GM18499 (cell line): ENCODE results near the gene RNGTT.

Experiments
- ATAC-seq: cut with Tn5 transposase; IDR thresholded peaks from one replicate; pipeline ENCODE4 v1.9.1; 2021; ENCODE audit warnings: moderate number of reproducible peaks; ENCODE audit not compliant: insufficient read depth, unreplicated experiment

RNGTT gene

DNA sequence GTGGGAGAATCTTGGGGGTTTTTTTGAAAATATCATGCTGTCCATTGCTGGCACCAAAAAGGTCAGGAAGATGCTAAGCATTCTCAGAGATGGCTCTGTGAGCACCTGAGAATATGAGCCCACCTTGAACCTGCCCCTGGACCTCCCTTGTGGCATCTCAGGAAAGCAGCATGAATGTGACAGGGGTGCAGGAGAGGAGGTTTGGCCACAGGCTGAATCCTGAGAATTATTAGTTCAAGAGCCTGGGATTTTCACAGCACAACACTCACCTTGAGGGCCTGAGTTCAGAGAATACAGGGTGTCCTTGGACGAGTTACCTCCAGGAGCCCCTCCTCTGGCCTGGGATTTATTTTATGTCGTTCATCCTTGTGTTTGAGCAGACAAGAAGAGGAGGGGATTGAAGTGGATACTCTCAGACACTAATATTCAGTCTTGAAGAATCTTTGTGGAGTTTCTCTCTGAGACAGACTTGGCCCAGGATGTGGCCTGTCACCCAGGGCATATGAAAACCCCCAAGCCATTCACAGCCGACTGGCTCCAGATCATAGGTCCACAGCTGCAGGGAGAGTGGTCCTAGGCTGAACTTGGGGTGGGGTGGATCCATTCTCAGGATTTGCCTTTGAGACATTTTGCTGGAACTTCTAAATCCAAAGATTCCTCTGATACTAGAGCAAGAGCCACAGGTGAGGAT is 390.8 kb downstream of the RNGTT start:
- ATAC-seq: no peak

DNA sequence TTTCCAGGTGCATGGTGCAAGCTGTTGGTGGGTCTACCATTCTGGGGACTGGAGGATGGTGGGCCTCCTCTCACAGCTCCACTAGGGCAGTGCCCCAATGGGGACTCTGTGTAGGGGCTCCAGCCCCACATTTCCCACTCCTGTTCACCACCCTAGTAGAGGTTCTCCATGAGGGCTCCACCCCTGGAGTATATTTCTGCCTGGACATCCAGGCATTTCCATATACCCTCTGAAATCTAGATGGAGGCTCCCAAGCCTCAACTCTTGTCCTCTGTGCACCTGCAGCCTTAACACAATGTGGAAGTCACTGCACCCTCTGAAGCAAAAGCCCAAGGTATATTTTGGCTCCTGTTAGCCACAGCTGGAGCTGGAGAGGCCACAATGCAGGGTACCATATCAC is 393.5 kb downstream of the RNGTT start:
- no peak for ATAC-seq

DNA sequence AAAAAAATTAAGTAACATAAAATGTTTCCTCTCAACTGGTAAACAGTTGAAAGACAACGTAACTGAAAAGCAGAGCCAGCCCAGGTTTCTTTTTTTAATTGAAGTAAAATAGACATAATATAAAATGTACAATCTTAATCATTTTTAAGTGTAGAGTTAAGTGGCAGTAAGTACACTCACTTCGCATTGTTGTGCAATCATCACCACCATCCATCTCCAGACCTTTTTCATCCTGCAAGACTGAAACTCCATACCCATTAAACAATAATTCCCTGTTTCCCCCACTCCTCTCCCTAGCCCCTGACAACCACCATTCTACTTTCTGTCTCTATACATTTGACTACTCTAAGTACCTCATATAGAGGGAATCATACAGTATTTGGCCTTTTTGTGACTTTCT is 395.7 kb downstream of the RNGTT start:
- no peak for ATAC-seq

DNA sequence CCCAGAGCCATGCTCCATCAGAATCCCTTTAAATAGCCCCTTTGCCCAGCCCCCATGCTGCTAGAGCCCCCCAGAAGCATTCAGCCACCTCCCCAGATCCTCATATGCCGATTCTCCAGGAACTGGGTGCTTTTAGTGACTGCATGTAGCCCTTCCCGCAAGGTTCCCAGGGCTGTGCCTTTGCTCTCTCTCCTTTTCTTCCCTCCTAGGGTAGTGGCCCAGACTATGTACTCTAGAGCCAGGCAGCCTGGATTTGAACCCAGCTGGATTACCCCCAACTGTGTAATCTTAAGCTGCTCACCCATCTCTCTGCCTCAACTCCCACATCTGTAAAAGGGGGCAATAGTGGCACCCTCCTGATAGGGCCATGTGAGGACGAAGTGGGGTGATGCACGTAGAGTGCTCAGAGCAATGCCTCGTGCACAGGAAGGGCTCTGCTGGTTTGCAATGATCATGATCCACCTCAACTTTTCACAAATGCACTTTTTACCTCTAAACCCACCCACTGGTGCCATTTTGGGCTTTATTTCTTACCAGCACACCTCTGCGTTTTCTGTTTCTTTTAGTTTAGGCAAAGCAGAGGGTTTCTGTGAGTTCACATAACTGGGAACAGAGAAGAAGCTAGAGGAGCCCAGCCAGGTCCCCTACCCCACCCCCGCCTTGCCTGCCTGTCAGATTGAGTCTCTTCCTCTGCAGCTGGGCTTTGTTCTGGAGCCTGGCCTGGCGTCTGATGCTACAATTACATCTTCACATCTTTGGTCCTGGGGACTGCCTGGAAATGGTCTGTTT is 396.5 kb downstream of the RNGTT start:
- ATAC-seq: no peak

DNA sequence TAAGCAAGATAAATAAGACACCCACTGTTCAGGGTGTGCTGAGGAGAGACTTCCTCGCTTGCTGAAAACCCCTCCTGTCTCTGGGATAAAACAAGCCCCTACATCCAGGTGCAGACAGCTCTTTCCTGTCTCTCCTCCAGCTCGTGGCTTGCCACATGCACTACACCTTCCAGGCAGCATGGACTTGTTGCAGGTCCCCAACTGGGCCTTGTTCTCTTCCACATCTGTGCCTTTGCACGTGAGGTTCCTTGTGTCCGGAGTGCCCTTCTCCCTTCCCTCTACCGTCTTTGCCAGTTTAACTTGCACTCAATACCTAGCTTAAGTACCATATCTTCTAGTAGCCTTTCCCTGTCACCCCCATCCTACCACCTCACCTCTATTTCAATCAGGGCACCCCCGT is 397.6 kb downstream of the RNGTT start:
- no peak for ATAC-seq

DNA sequence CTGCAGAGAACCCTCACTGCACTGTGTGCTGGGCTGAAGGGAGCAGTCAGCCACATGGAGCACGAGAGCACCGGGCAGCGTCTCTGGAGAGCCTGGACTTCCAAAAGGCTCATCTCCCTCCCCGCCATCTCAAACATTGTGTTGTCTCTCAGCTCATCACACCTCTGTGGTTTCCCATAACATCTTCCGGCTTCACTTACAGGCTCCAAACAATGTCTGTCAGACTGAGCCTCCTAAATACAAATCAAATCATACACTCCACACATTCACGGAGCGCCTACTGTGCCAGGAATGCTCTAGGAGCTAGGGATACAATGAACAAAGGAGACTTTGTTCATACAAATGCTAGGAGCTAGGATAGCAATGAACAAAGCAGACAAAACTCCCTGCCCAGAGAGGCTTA is 398.0 kb downstream of the RNGTT start:
- ATAC-seq: no peak

DNA sequence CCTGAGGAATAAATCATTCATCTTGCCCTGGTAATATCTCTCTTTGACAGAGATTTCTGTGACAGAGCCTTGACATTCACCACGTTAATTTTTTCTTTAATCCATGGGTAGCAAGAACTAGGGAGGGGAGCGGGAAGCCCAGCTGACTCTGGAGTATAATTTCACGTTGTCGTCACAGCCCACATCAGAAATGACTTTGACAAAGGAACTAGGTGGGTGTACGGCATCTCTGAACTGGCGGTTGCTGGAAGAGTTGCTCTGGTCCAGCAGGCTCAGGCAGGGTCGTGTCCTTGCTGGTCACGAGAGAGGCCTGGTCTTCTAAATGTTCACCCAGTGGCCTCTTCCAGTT is 400.2 kb downstream of the RNGTT start:
- no peak for ATAC-seq

DNA sequence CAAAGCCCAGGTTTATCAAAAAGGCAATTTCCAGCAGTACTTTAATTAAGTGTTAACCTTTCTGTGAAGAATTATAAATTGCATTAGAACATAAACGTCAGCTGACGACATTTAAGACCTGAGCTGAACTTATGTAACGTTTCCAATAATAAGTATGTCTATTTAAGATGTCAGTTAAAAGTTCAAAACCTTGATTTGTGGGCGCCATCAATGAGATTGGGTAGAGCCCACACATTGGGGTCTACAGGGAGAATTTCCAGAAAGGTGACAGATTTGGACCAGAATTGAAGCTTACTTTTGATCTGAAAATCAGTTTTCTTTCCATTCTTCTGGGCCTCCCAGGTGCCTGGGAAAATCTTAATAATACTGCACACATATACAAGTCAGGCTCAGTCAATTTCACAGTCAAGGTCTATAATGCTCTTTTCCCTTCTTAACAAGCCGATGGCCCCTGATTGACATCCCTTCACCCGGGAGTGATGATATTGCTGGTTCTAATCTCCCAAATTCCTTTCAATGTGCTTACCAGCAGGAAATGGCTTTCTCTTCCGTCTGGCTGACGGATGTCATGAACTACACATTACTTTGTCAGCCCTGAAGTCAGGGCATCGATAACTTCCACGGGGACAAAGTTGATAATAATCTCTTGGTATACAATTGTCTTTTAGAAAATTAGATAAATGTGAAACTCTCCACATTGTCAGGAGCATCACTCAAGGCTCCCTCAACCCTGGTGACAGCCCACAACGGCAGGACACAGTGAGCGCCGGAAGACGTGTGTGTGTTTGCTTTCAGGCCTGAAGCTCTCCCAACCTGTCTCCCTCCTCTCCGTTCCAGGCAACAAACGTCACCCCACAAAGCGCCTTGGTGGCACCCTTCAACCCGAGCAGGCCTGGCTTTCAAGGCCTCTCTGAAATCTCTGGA is 400.8 kb downstream of the RNGTT start:
- no peak for ATAC-seq

DNA sequence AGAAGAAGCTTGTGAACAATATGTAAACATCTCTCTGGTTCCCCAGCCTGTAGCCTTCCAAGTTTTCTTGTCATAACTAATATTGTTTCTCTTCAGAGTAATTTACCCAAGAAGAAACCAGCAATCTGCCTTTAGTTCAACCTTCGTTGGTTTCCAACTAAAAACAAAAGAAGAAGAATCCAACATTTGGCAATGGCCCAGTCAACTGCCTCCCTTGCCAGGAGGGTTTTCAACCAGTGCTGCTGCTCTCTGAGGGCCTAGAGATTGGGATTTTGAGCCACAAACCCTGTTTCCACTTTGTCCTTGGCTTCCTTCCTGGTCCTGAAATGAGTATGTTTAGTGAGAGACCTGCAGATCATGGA is 401.5 kb downstream of the RNGTT start:
- ATAC-seq: no peak

DNA sequence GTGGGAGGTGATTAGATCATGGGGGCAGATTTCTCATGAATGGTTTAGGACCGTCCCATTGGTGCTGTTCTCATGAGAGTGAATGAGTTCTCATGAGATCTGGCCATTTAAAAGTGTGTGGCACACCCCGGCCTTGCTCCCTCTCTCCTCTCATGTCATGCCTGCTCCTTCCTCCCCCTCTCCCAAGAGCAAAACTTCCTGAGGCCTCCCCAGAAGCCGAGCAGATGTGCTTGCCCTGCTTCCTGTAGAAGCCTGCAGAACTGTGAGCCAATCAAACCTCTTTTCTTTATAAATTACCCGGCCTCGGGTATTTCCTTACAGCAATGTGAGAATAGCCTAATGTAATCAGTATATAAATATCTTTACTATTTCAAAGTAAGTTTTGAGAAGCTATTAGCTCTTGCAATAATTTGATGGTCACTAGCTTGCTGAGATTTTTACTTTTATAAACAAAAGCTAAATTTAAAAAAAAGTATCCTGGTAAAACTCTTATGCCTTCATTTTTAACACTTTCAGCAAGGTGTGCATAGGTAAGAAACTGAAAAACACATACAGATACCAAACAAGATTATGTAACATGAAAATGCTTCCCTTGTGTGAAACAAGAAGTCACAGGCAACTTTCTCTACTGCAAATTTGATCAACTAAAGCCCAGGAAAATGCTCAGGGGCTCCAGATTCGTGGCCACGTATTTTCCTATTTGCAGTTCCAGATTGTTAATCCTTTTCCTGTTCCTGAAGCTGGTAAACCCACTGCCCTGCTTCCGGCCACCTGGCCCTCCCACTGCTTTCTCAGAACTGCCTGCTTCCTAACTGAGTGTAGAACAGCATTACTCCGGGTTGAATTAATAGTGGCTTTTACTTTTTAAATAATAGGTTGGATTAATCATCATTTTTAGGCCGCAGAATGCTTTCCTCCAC is 402.1 kb downstream of the RNGTT start:
- ATAC-seq: no peak
